ENCODE data around the gene RPL15. TPM values are rescaled to one million over a fixed set of nuclear protein-coding genes. Genes with fewer than 3 reads are reported as not detected.

The RPL15 gene
- total and polyA plus RNA-seq, 2 of the 8 experiments (the other 6 are each of a cell fraction or from before 2014, with no cell fraction given), result 2,819 to 6,473 TPM

- TF ChIP-seq CHD7 (IDR thresholded peaks at IDR 0.05; ENCODE audit: insufficient replicate concordance, low read length), result no peak
Measured at GRCh38 chr3:23877329-23877980, 39.5 kb upstream of the RPL15 start (continued).

All from H1 (cell line).